Spleen (tissue), 11 donors: Measurements from ENCODE around the gene SLC4A11. TPM values are rescaled to one million over a fixed set of nuclear protein-coding genes. Genes with fewer than 3 reads are reported as not detected.

ENCODE experiments used
- DNase-seq: peaks from one replicate; pipeline ENCODE4 v3.0.0-alpha.2; 2020
- H3K27ac ChIP-seq, 8 donors: fragments of 200-600 bp; sonication (generic) in 7 of 8; 1 replicate in 4 of 8; 2 replicates in 4 of 8; pipeline versions ENCODE4 v1.5.0 to v1.8.0; 2016 to 2021; ENCODE audit warnings: inconsistent platforms in 4 of 8, mild to moderate bottlenecking in 4 of 8, moderate library complexity in 1 of 8
- H3K27me3 ChIP-seq, 7 donors: fragments of 200-600 bp; sonication (generic) in 6 of 7; replicated peaks in 1 of 7; 1 replicate in 4 of 7; 2 replicates in 3 of 7; pipeline versions ENCODE4 v1.5.0 to v1.8.0; 2016 to 2021; ENCODE audit warnings: inconsistent platforms in 3 of 7, mild to moderate bottlenecking in 1 of 7
- H3K36me3 ChIP-seq, 6 donors: fragments of 200-600 bp; sonication (generic) in 5 of 6; 1 replicate in 4 of 6; 2 replicates in 2 of 6; pipeline versions ENCODE4 v1.5.0 to v1.8.0; 2016 to 2021; ENCODE audit warnings: inconsistent platforms in 2 of 6
- H3K4me1 ChIP-seq, 6 donors: fragments of 200-600 bp; sonication (generic) in 5 of 6; 1 replicate in 3 of 6; 2 replicates in 3 of 6; pipeline versions ENCODE4 v1.5.0 to v1.8.0; 2016 to 2021; ENCODE audit warnings: inconsistent platforms in 3 of 6
- H3K4me3 ChIP-seq, 8 donors: fragments of 200-600 bp; sonication (generic) in 7 of 8; 1 replicate in 4 of 8; 2 replicates in 4 of 8; pipeline versions ENCODE4 v1.5.0 to v1.8.0; 2016 to 2021; ENCODE audit warnings: inconsistent platforms in 4 of 8, mild to moderate bottlenecking in 4 of 8, moderate library complexity in 2 of 8
- H3K9me3 ChIP-seq, 8 donors: fragments of 200-600 bp; sonication (generic) in 7 of 8; 1 replicate in 4 of 8; 2 replicates in 4 of 8; pipeline versions ENCODE4 v1.5.0 to v1.8.0; 2016 to 2021; ENCODE audit warnings: inconsistent platforms in 4 of 8
- CTCF ChIP-seq, 11 experiments: fragments of 200-600 bp in 7 of 11; fragments of 450-650 bp in 4 of 11; sonication (generic) in 4 of 11; IDR thresholded peaks in 8 of 11; conservative IDR thresholded peaks in 3 of 11; 1 replicate in 7 of 11; 2 replicates in 4 of 11; pipeline versions ENCODE4 v1.4.0 to v1.8.0; 2016 to 2021; ENCODE audit warnings: antibody characterized with exemption in 11 of 11, inconsistent platforms in 4 of 11, mild to moderate bottlenecking in 1 of 11
- POLR2A ChIP-seq, 3 donors: fragments of 450-650 bp; IDR thresholded peaks; one replicate each; pipeline ENCODE4 v1.5.1; 2017; ENCODE audit warnings: antibody characterized with exemption in 3 of 3, mild to moderate bottlenecking in 1 of 3
- POLR2AphosphoS5 ChIP-seq, 3 donors: sonication (generic); formaldehyde crosslinking; IDR thresholded peaks; one replicate each; pipeline ENCODE4 v1.5.1; 2017; ENCODE audit warnings: antibody characterized with exemption in 3 of 3
- WGBS, 5 donors: extraction: QIAGEN DNeasy Blood & Tissue Kit in 3 of 5; methylation state at CpG; one replicate each; pipeline versions ENCODE4 v1.1.5 to v1.1.7; 2013 to 2018; 5-methylcytosine and 5-hydroxymethylcytosine counted together
- intact Hi-C: fragments of 100-400 bp; cut with DNase I; formaldehyde crosslinking; loops from one replicate; pipeline ENCODE4 v1.15.0; 2023; ENCODE audit warnings: low total_unique reads
- polyA plus RNA-seq, 3 donors: library from polyadenylated mRNA; stranded (reverse); fragments of 200-250 nt; gene quantifications; one replicate each; pipeline ENCODE4 v1.2.1, GENCODE V29; 2013
- total RNA-seq, 7 donors: library from RNA; depleted of rRNA in 3 of 7; stranded (reverse); fragments of >200 nt in 3 of 7; fragmentation: NEBNext Ultra II Directional in 4 of 7; extraction: Animal tissue kit (Norgen Biotek cat#: 25700) in 4 of 7; gene quantifications; one replicate each; pipeline versions ENCODE4 v1.1.0 to v1.2.1, GENCODE V29; 2016 to 2021
- donor health status: healthy with polysubstance abuse.
- donor health status: DM: no; HTN: no; CAD: no; lungs with moderate emphysema.
- donor health status: DM: no; HTN: no; CAD: no.
- donor health status: Bipolar disorder and iron deficiency.
- donor health status: healthy.
- donor health status: DM: no; HTN: no; CAD: no.
- donor health status: DM: yes; HTN: yes; CAD: no.

Gene SLC4A11
- total and polyA plus RNA-seq, 10 donors: 0.52 to 1.6 (median 0.92) TPM

- 66 to 77% (median 71%) methylated on average over 23 to 25 of the region's 25 CpGs for WGBS, 5 donors
- intact Hi-C loops: no loop called here
- no peak overlapping the region for H3K27ac ChIP-seq
- no peaks in the 10 kb centered on the region for H3K36me3 ChIP-seq
- H3K27me3 ChIP-seq: peaks cover 0 to 77% (median 43%) of the 10 kb centered on the region in 7 donors
- peaks cover 14 to 31% (median 26%) of the 10 kb centered on the region in 6 donors for H3K4me1 ChIP-seq
- no peak for DNase-seq
- peak overlapping the region in 6 of 8 donors; percentile 64 to 92 (median 88) for H3K4me3 ChIP-seq
- H3K9me3 ChIP-seq: no peaks in the 10 kb centered on the region
- TF ChIP-seq CTCF (IDR thresholded peaks at IDR 0.05 in 8 of 11, conservative IDR thresholded peaks at IDR 0.05 in 3 of 11): no peak
- TF ChIP-seq POLR2AphosphoS5 (IDR thresholded peaks at IDR 0.05): no peak
Measured at GRCh38 chr20:3237011-3237957, 1.7 kb downstream of the SLC4A11 start.

- H3K27ac ChIP-seq: no peak overlapping the region
- no peaks in the 10 kb centered on the region for H3K36me3 ChIP-seq
- TF ChIP-seq CTCF (IDR thresholded peaks at IDR 0.05 in 8 of 11, conservative IDR thresholded peaks at IDR 0.05 in 3 of 11) (no peak), POLR2AphosphoS5 (IDR thresholded peaks at IDR 0.05) (no peak), POLR2A (IDR thresholded peaks at IDR 0.05) (no peak)
- intact Hi-C loops: no loop called here
- no peak overlapping the region for H3K4me3 ChIP-seq
- WGBS, 5 donors: 87 to 97% (median 91%) methylated on average over 4 of the region's 4 CpGs
- peaks cover 14 to 31% (median 26%) of the 10 kb centered on the region in 6 donors for H3K4me1 ChIP-seq
- no peak for DNase-seq
- no peaks in the 10 kb centered on the region for H3K9me3 ChIP-seq
- peaks cover 0 to 65% (median 43%) of the 10 kb centered on the region in 7 donors for H3K27me3 ChIP-seq
Measured at GRCh38 chr20:3235666-3236324, 3.2 kb downstream of the SLC4A11 start.

GRCh38 chr20:3233991-3234498 lies 4.9 kb downstream of the SLC4A11 start:
- intact Hi-C loops: no loop called here
- Histone ChIP-seq H3K36me3 (no peaks in the 10 kb centered on the region), H3K9me3 (no peaks in the 10 kb centered on the region), H3K4me3 (no peak overlapping the region), H3K4me1 (peaks cover 4 to 18% (median 15%) of the 10 kb centered on the region in 6 donors), H3K27me3 (peaks cover 0 to 48% (median 28%) of the 10 kb centered on the region in 7 donors), H3K27ac (no peak overlapping the region)
- TF ChIP-seq POLR2A (IDR thresholded peaks at IDR 0.05) (no peak), POLR2AphosphoS5 (IDR thresholded peaks at IDR 0.05) (no peak), CTCF (IDR thresholded peaks at IDR 0.05 in 8 of 11, conservative IDR thresholded peaks at IDR 0.05 in 3 of 11) (no peak)
- 89 to 94% (median 91%) methylated on average over 12 to 25 of the region's 25 CpGs for WGBS, 5 donors
- DNase-seq: peak; percentile 63
